ENCODE results near the gene ZNF391. TPM values are rescaled to one million over a fixed set of nuclear protein-coding genes. Genes with fewer than 3 reads are reported as not detected.

ZNF391 gene
- total and polyA plus RNA-seq, 2 donors from 2014 or later, result 1.5 to 5.4 TPM

- Histone ChIP-seq H3K4me1 (ENCODE audit: control insufficient read depth in 2 of 3, insufficient read depth in 2 of 3, low read depth in 1 of 3, low read length in 3 of 3) (no peaks in the 10 kb centered on the region), H3K4me3 (ENCODE audit: low read length in 3 of 3) (no peak overlapping the region), H3K27me3 (ENCODE audit: control insufficient read depth, insufficient read depth, low read length) (no peaks in the 10 kb centered on the region), H3K27ac (ENCODE audit: low read depth in 2 of 2, low read length in 2 of 2) (no peak overlapping the region), H3K36me3 (ENCODE audit: control insufficient read depth in 2 of 3, insufficient read depth in 3 of 3, low read length in 3 of 3) (no peaks in the 10 kb centered on the region), H3K9me3 (ENCODE audit: control insufficient read depth in 2 of 3, insufficient read depth in 1 of 3, low read length in 3 of 3) (peaks cover 0 to 8% (median 0%) of the 10 kb centered on the region in 3 donors), H3K9ac (ENCODE audit: low read length in 3 of 3) (no peak overlapping the region)
- intact Hi-C loops (cut with DNase I), result no loop called here
- no peak for DNase-seq
- no peak for TF ChIP-seq CTCF (IDR thresholded peaks at IDR 0.05; ENCODE audit: borderline replicate concordance, extremely low read depth, insufficient read depth)
- no peak for FAIRE-seq
Measured at GRCh38 chr6:27428966-27429365, 40.4 kb downstream of the ZNF391 start.

- no peak for FAIRE-seq
- intact Hi-C loops (cut with DNase I), result no loop called here
- no peak overlapping the region for H3K27ac ChIP-seq (ENCODE audit: low read depth in 2 of 2, low read length in 2 of 2)
- peaks cover 0 to 8% (median 0%) of the 10 kb centered on the region in 3 donors for H3K9me3 ChIP-seq (ENCODE audit: control insufficient read depth in 2 of 3, insufficient read depth in 1 of 3, low read length in 3 of 3)
- no peaks in the 10 kb centered on the region for H3K4me1 ChIP-seq (ENCODE audit: control insufficient read depth in 2 of 3, insufficient read depth in 2 of 3, low read depth in 1 of 3, low read length in 3 of 3)
- TF ChIP-seq CTCF (IDR thresholded peaks at IDR 0.05; ENCODE audit: borderline replicate concordance, extremely low read depth, insufficient read depth), result no peak
- no peak for DNase-seq
- no peak overlapping the region for H3K4me3 ChIP-seq (ENCODE audit: low read length in 3 of 3)
- H3K27me3 ChIP-seq (ENCODE audit: control insufficient read depth, insufficient read depth, low read length), result no peaks in the 10 kb centered on the region
- no peak overlapping the region for H3K9ac ChIP-seq (ENCODE audit: low read length in 3 of 3)
- H3K36me3 ChIP-seq (ENCODE audit: control insufficient read depth in 2 of 3, insufficient read depth in 3 of 3, low read length in 3 of 3), result no peaks in the 10 kb centered on the region
Measured at GRCh38 chr6:27433714-27434113, 45.2 kb downstream of the ZNF391 start.

GRCh38 chr6:27439371-27439770 lies 50.8 kb downstream of the ZNF391 start:
- H3K4me3 ChIP-seq (ENCODE audit: low read length in 3 of 3), result no peak overlapping the region
- no peak overlapping the region for H3K27ac ChIP-seq (ENCODE audit: low read depth in 2 of 2, low read length in 2 of 2)
- no peaks in the 10 kb centered on the region for H3K36me3 ChIP-seq (ENCODE audit: control insufficient read depth in 2 of 3, insufficient read depth in 3 of 3, low read length in 3 of 3)
- H3K27me3 ChIP-seq (ENCODE audit: control insufficient read depth, insufficient read depth, low read length), result no peaks in the 10 kb centered on the region
- H3K9ac ChIP-seq (ENCODE audit: low read length in 3 of 3), result no peak overlapping the region
- no peak for TF ChIP-seq CTCF (IDR thresholded peaks at IDR 0.05; ENCODE audit: borderline replicate concordance, extremely low read depth, insufficient read depth)
- no peaks in the 10 kb centered on the region for H3K4me1 ChIP-seq (ENCODE audit: control insufficient read depth in 2 of 3, insufficient read depth in 2 of 3, low read depth in 1 of 3, low read length in 3 of 3)
- no peak for FAIRE-seq
- intact Hi-C loops (cut with DNase I), result no loop called here
- peaks cover 0 to 10% (median under 1%) of the 10 kb centered on the region in 3 donors for H3K9me3 ChIP-seq (ENCODE audit: control insufficient read depth in 2 of 3, insufficient read depth in 1 of 3, low read length in 3 of 3)
- no peak for DNase-seq

- FAIRE-seq (no peak), DNase-seq (no peak)
- Histone ChIP-seq H3K9ac (ENCODE audit: low read length in 3 of 3) (no peak overlapping the region), H3K27ac (ENCODE audit: low read depth in 2 of 2, low read length in 2 of 2) (no peak overlapping the region), H3K4me1 (ENCODE audit: control insufficient read depth in 2 of 3, insufficient read depth in 2 of 3, low read depth in 1 of 3, low read length in 3 of 3) (no peaks in the 10 kb centered on the region), H3K9me3 (ENCODE audit: control insufficient read depth in 2 of 3, insufficient read depth in 1 of 3, low read length in 3 of 3) (peaks cover 0 to 10% (median 3%) of the 10 kb centered on the region in 3 donors), H3K27me3 (ENCODE audit: control insufficient read depth, insufficient read depth, low read length) (no peaks in the 10 kb centered on the region), H3K36me3 (ENCODE audit: control insufficient read depth in 2 of 3, insufficient read depth in 3 of 3, low read length in 3 of 3) (no peaks in the 10 kb centered on the region), H3K4me3 (ENCODE audit: low read length in 3 of 3) (no peak overlapping the region)
- no peak for TF ChIP-seq CTCF (IDR thresholded peaks at IDR 0.05; ENCODE audit: borderline replicate concordance, extremely low read depth, insufficient read depth)
- intact Hi-C loops (cut with DNase I), result no loop called here
Measured at GRCh38 chr6:27441001-27441400, 52.4 kb downstream of the ZNF391 start.
